Effector memory CD8-positive, alpha-beta T cell (primary cell): ENCODE results near the gene HAX1.
A peak's percentile ranks its signal among the peaks of the same experiment; 100 is the strongest.
"Not testable (repeated sequence)": the region's sequence is repeated elsewhere in the genome, so short reads cannot be mapped to it uniquely, and the experiment has no call there.

Experiments
- ATAC-seq: fragments of 150-1000 bp; cut with Tn5 transposase; replicated peaks from 2 replicates; pipeline ENCODE4 v1.10.0; 2021; ENCODE audit warnings: mild to moderate bottlenecking, moderate library complexity
- DNase-seq, 3 experiments: peaks; one replicate each; pipeline ENCODE4 v3.0.0; 2021
- H3K27ac Mint-ChIP-seq, 2 donors: one replicate each; pipeline ENCODE4 v1.8.0; 2022; ENCODE audit warnings: mild to moderate bottlenecking in 2 of 2, mixed read lengths in 2 of 2, moderate library complexity in 2 of 2
- H3K27me3 Mint-ChIP-seq, 2 donors: one replicate each; pipeline ENCODE4 v1.8.0; 2022; ENCODE audit warnings: mixed read lengths in 2 of 2
- H3K36me3 Mint-ChIP-seq: one replicate; pipeline ENCODE4 v1.8.0; 2022; ENCODE audit warnings: mild to moderate bottlenecking, moderate library complexity, mixed read lengths; ENCODE audit not compliant: insufficient read depth
- H3K4me1 Mint-ChIP-seq, 2 donors: one replicate each; pipeline ENCODE4 v1.8.0; 2022; ENCODE audit warnings: low read depth in 2 of 2, mixed read lengths in 2 of 2
- H3K4me3 Mint-ChIP-seq, 2 donors: one replicate each; pipeline ENCODE4 v1.8.0; 2022; ENCODE audit warnings: mild to moderate bottlenecking in 2 of 2, mixed read lengths in 2 of 2, moderate library complexity in 2 of 2
- H3K9me3 Mint-ChIP-seq, 2 donors: one replicate each; pipeline ENCODE4 v1.8.0; 2022; ENCODE audit warnings: mixed read lengths in 2 of 2

Gene HAX1

DNA sequence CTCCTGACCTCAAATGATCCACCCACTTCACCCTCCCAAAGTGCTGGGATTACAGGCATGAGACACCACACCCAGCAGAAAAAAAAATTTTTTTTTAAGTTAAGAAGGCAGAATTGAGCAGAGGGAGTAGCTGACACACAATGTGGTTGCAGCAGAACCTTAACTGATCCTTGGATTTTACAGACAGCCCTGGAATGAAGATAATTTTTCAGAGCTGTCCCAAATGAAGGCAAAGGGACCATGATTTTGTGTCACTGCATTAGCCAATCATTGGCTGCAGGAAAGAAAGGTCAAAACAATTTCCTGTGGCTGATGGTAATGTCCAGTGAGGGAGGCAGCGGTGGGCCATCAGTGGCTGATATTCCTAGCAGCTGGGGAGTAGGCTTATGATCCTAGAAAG lies 29.2 kb downstream of the HAX1 start:
- Mint-ChIP-seq H3K4me3 (no peak overlapping the region), H3K9me3 (no peaks in the 10 kb centered on the region), H3K4me1 (no peaks in the 10 kb centered on the region), H3K36me3 (no peaks in the 10 kb centered on the region), H3K27ac (no peak overlapping the region), H3K27me3 (no peaks in the 10 kb centered on the region)
- DNase-seq (no peak), ATAC-seq (no peak)

GRCh38 chr1:154304664-154305337 lies 32.4 kb downstream of the HAX1 start:
- H3K9me3 Mint-ChIP-seq, result no peaks in the 10 kb centered on the region
- DNase-seq (no peak), ATAC-seq (no peak)
- peaks cover 0 to 5% of the 10 kb centered on the region in 2 donors for H3K4me1 Mint-ChIP-seq
- no peaks in the 10 kb centered on the region for H3K27me3 Mint-ChIP-seq
- no peak overlapping the region for H3K27ac Mint-ChIP-seq
- no peak overlapping the region for H3K4me3 Mint-ChIP-seq
- H3K36me3 Mint-ChIP-seq, result no peaks in the 10 kb centered on the region

- Mint-ChIP-seq H3K9me3 (no peaks in the 10 kb centered on the region), H3K27ac (no peak overlapping the region)
- no peak for DNase-seq
These were observed 33.7 kb downstream of the HAX1 start for GRCh38 chr1:154306151-154306550.

GRCh38 chr1:154307670-154308270 lies 35.3 kb downstream of the HAX1 start:
- not testable (repeated sequence) for H3K9me3 Mint-ChIP-seq, H3K36me3 Mint-ChIP-seq, DNase-seq, H3K27me3 Mint-ChIP-seq, ATAC-seq, H3K27ac Mint-ChIP-seq, H3K4me3 Mint-ChIP-seq, H3K4me1 Mint-ChIP-seq

More at GRCh38 chr1:154306151-154306550, 33.7 kb downstream of the HAX1 start:
- Mint-ChIP-seq H3K27me3 (no peaks in the 10 kb centered on the region), H3K4me1 (peaks cover 0 to 5% of the 10 kb centered on the region in 2 donors), H3K4me3 (no peak overlapping the region), H3K36me3 (no peaks in the 10 kb centered on the region)
- no peak for ATAC-seq

- ATAC-seq, H3K9me3 Mint-ChIP-seq, H3K4me3 Mint-ChIP-seq, H3K36me3 Mint-ChIP-seq, H3K4me1 Mint-ChIP-seq, DNase-seq, H3K27ac Mint-ChIP-seq: not testable (repeated sequence)
- H3K27me3 Mint-ChIP-seq, result peaks cover 0 to 12% of the 10 kb centered on the region in 2 donors
These were observed 36.7 kb downstream of the HAX1 start for GRCh38 chr1:154309136-154309535.

- H3K27ac Mint-ChIP-seq, result peak overlapping the region in 1 of 2 donors; percentile 24
- DNase-seq, result not testable (repeated sequence)
These were observed 40.0 kb downstream of the HAX1 start for GRCh38 chr1:154312229-154313065.

DNA sequence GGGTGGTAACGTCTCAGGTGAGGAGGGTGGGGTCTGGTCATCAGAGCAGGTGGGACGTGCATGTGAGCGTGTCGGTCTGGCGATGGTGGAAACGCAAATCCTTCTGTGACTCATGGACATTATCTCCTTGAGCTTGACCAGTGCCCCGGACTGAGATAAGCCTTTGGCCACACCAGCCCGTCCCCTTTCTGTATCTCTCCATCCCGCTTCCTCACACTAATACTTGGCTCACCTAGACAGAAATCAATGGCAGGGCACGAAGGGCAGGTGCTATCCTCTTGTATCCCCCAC lies 40.6 kb downstream of the HAX1 start:
- H3K4me3 Mint-ChIP-seq, result no peak overlapping the region
- H3K4me1 Mint-ChIP-seq, result peaks cover 0 to 4% of the 10 kb centered on the region in 2 donors
- H3K27ac Mint-ChIP-seq, result peak overlapping the region in 1 of 2 donors; percentile 24
- H3K36me3 Mint-ChIP-seq, result no peaks in the 10 kb centered on the region
- H3K9me3 Mint-ChIP-seq, result peaks cover 0 to 1% of the 10 kb centered on the region in 2 donors
- ATAC-seq (no peak), DNase-seq (no peak)
- peaks cover 4 to 16% of the 10 kb centered on the region in 2 donors for H3K27me3 Mint-ChIP-seq

More at GRCh38 chr1:154312229-154313065, 40.0 kb downstream of the HAX1 start:
- H3K4me1 Mint-ChIP-seq, H3K36me3 Mint-ChIP-seq, H3K9me3 Mint-ChIP-seq, ATAC-seq, H3K4me3 Mint-ChIP-seq: not testable (repeated sequence)
- peaks cover 4 to 12% of the 10 kb centered on the region in 2 donors for H3K27me3 Mint-ChIP-seq

DNA sequence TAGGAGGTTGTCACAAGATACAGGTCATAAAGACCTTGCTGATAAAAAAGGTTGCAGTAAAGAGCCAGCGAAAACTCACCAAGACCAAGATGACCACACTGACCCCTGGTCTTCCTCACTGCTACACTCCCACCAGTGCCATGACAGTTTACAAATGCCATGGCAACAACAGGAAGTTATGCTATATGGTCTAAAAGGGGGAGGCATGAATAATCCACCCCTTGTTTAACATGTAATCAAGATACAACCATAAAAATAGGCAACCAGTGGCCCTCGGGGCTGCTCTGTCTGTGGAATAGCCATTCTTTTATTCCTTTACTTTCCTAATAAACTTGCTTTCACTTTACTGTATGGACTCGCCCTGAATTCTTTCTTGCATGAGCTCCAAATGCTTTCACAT lies 41.8 kb downstream of the HAX1 start:
- not testable (repeated sequence) for DNase-seq, ATAC-seq, H3K4me1 Mint-ChIP-seq

DNA sequence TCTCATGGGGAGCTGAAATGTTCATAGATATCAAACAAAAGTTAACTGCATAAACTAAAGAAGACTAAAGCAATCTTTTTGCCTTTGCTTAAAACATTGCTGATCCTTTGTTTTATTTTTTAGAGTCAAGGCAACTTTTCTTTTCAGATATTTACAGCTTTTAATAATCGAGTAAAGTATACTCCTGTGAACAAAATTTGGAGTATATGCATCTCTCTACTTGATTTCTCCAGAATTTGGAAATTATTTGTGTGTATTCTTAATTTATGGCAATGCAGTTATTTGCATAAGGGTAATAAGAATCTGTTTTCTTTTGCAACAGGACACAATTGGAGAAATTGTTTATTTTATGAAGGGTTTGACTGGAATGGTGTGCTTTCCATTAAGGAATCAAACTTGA lies 44.3 kb downstream of the HAX1 start:
- H3K36me3 Mint-ChIP-seq, result no peaks in the 10 kb centered on the region

More for the DNA sequence above, 41.8 kb downstream of the HAX1 start:
- not testable (repeated sequence) for H3K9me3 Mint-ChIP-seq, H3K27ac Mint-ChIP-seq, H3K4me3 Mint-ChIP-seq, H3K36me3 Mint-ChIP-seq
- peaks cover 4 to 20% of the 10 kb centered on the region in 2 donors for H3K27me3 Mint-ChIP-seq

DNA sequence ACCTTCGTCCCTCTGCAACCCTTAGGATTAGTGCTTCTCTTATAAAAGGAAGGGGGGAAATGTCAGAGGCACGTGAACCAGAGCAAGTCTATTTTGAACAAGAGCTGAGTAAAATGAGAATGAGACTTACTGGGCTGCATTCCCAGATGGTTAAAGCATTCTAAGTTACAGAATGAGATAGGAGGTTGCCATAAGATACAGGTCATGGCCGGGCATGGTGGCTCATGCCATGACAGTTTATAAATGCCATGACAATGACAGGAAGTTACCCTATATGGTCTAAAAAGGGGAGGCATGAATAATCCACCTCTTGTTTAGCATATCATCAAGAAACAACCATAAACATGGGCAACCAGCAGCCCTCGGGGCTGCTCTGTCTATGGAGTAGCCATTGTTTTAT lies 46.0 kb downstream of the HAX1 start:
- Mint-ChIP-seq H3K9me3 (peaks cover 0 to 1% of the 10 kb centered on the region in 2 donors), H3K27me3 (peaks cover 4 to 11% of the 10 kb centered on the region in 2 donors), H3K4me1 (no peaks in the 10 kb centered on the region), H3K27ac (no peak overlapping the region), H3K36me3 (no peaks in the 10 kb centered on the region), H3K4me3 (no peak overlapping the region)
- ATAC-seq, result no peak
- no peak for DNase-seq

More for the DNA sequence above, 44.3 kb downstream of the HAX1 start:
- H3K27ac Mint-ChIP-seq, result no peak overlapping the region
- ATAC-seq (no peak), DNase-seq (no peak)
- H3K4me3 Mint-ChIP-seq, result no peak overlapping the region
- H3K9me3 Mint-ChIP-seq, result peaks cover 0 to 1% of the 10 kb centered on the region in 2 donors
- H3K27me3 Mint-ChIP-seq, result peaks cover 4 to 20% of the 10 kb centered on the region in 2 donors
- H3K4me1 Mint-ChIP-seq, result no peaks in the 10 kb centered on the region

GRCh38 chr1:154320882-154321608 lies 48.6 kb downstream of the HAX1 start, which contains the start of gene AQP10:
TSS of gene AQP10 (plus strand) at chr1:154321093. CDS start at chr1:154321156, 63 bp downstream.
- peaks cover 0 to 1% of the 10 kb centered on the region in 2 donors for H3K9me3 Mint-ChIP-seq

DNA sequence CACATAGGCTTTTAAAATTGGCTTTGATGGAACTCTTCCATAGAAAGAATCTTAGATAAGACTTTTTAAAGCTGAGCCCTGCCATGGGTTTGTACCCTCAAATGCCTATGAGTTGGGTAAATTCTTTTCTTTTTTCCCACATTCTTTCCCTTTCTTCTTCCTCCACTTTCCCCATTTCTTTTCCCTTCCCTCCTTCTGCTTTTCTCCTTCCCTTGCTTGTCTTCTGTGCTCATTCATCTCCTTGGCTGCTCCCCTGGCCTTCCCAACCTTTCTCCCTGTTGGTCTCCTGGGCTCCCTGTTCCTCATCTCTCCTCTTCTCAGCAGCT lies 49.1 kb downstream of the HAX1 start:
- not testable (repeated sequence) for H3K36me3 Mint-ChIP-seq, H3K9me3 Mint-ChIP-seq, H3K27me3 Mint-ChIP-seq, H3K27ac Mint-ChIP-seq, H3K4me3 Mint-ChIP-seq, DNase-seq, ATAC-seq
- H3K4me1 Mint-ChIP-seq, result peaks cover 9 to 14% of the 10 kb centered on the region in 2 donors

More at GRCh38 chr1:154320882-154321608, 48.6 kb downstream of the HAX1 start, which contains the start of gene AQP10:
- ATAC-seq (no peak), DNase-seq (no peak)
- H3K36me3 Mint-ChIP-seq, result peaks cover 5% of the 10 kb centered on the region
- peaks cover 0 to 8% of the 10 kb centered on the region in 2 donors for H3K27me3 Mint-ChIP-seq
- no peak within 1 kb of the TSS for H3K4me3 Mint-ChIP-seq
- H3K27ac Mint-ChIP-seq, result no peak within 1 kb of the TSS
- peaks cover 4 to 9% of the 10 kb centered on the region in 2 donors for H3K4me1 Mint-ChIP-seq

GRCh38 chr1:154323493-154323892 lies 51.1 kb downstream of the HAX1 start:
- H3K27me3 Mint-ChIP-seq, result no peaks in the 10 kb centered on the region
- peaks cover 23 to 29% of the 10 kb centered on the region in 2 donors for H3K4me1 Mint-ChIP-seq
- no peak overlapping the region for H3K4me3 Mint-ChIP-seq
- no peak for ATAC-seq
- no peaks in the 10 kb centered on the region for H3K9me3 Mint-ChIP-seq
- DNase-seq, result no peak
- peaks cover 5% of the 10 kb centered on the region for H3K36me3 Mint-ChIP-seq
- H3K27ac Mint-ChIP-seq, result peak overlapping the region in 1 of 2 donors; percentile 90
